Activated CD8-positive, alpha-beta memory T cell treated with anti-CD3 and anti-CD28 coated beads for 1 hour (primary cell): ENCODE data around the gene OR2V2.
"Not testable (repeated sequence)": the region's sequence is repeated elsewhere in the genome, so short reads cannot be mapped to it uniquely, and the experiment has no call there.

Source experiments
- DNase-seq, 2 donors: peaks; one replicate each; pipeline ENCODE4 v3.0.0-alpha.2; 2020; ENCODE audit warnings: low read depth in 1 of 2; ENCODE audit errors: extremely low read depth in 1 of 2

Gene OR2V2

DNA sequence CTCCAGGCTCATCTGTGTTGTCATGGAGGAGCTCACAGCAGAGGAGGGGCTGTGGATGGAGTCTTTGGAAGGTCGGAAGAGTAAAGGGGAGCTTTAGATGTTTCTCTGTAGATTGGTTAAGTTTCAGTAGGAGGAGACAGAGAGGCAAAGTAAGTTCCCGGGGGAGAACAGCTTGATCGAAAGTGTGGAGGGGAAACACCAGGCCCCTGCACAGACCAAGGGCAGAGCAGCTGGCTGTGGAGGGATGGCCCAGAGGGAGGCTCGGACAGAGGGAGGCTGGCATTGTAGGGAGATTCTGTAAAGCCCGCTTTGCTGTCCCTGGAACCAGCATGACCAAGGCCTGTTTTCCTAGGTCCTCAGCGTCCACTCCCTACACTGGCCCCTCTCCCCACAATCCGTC is 5.3 kb upstream of the OR2V2 start:
- DNase-seq: no peak

DNA sequence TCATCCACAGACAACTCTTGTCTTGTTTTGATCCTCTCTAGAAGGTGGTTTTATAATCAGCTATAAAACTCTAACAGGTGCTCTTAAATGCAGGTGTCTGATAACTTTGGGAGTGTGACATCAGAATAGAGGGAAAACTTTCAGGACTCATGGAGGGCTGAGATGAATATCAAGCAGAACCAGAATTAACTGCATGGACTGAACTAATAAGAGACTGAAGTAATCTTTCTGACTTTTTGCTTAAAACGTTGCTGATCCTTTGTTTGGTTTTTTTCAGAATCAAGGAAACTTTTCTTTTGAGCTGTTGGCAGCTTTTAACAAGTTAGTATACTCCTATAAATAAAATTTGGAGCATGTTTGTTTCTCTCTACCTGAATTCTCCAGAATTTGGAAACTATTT is 2.3 kb upstream of the OR2V2 start:
- DNase-seq: no peak

GRCh38 chr5:181149355-181149754 is 2.0 kb downstream of the OR2V2 start:
- no peak for DNase-seq

DNA sequence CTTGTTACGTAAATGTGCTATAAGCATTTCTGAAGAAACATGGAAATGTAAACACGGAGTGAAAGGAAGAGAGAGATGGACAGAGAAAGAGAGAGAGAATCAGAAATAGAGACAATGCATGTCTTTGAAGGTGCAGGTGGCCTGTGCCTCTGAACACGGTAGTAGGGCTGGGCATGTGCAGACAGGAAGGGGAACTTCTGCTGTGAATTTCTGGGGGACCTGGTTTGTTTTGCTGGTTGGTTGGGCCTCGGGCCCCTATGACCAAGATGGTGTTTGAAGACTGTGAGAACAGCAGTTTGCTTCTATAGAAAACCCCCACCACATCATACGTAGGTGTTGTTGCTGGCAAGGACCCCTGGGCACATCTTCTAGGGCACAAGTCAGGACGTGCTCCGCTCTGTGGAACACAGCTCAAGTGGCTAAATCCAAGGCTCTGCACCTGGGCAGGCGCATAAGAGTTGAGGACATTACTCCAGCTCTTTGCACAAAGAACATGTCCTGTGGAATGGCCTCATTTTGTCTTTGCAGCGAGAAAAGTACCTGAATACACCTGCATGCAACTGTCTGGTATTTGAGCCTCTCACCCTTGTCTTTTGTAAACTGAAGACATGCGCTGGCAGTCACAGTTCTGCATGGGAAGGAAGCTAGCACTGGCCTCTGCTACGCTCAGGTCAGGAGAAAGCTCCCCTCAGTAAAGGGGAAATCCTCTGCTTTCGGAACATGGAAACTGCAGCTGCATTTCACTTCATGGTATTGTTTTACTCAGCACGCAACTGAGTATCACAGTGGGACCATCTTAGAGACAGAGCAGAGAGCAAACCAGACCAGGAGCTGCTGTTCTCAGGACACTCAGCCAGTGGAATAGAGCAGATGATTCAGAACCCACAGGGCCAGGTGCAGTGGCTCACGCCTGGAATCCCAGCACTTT is 2.7 kb downstream of the OR2V2 start:
- no peak for DNase-seq

- no peak for DNase-seq
Measured at GRCh38 chr5:181151146-181151545, 3.8 kb downstream of the OR2V2 start.

- DNase-seq: no peak
Measured at GRCh38 chr5:181152406-181152805, 5.0 kb downstream of the OR2V2 start.

DNA sequence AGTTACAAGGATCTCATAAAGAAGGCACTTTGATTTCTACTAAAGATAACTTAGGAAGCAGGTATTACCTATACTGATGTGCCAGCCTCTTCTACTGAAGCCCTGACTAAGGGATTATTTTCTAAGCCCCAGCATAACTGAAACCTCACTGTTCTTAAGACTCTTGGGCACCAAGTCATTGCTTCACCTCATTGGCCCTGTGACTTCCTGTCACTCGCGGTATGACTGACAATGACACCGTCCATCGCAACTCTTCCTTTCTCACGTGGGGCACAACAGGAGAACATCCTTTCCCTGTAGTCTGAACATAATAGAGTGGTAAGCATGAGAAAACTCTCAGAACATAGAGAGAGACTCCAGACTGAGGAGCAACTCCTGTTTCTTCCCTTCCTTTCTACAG is 6.4 kb downstream of the OR2V2 start:
- DNase-seq: no peak

DNA sequence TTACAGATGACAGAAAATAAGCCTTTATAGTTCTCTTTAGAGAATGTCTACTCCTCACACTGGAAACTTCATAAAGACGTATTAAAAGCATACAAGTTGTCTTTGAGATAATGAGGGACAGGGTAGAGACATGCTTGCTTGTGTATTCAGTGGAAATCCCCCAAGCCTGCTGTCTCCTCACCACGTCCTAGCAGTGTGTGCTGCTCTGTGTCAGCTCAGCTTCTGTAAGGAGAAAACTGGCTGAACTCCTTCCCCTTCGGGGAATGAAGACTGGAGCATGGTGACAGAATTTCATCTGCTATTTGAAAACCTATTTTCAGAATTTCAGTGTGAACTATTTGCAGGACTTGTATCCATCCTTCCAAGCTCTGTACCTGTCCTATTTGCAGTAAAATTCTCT is 9.4 kb downstream of the OR2V2 start:
- DNase-seq: no peak

GRCh38 chr5:181158869-181159268 is 11.5 kb downstream of the OR2V2 start:
- no peak for DNase-seq

DNA sequence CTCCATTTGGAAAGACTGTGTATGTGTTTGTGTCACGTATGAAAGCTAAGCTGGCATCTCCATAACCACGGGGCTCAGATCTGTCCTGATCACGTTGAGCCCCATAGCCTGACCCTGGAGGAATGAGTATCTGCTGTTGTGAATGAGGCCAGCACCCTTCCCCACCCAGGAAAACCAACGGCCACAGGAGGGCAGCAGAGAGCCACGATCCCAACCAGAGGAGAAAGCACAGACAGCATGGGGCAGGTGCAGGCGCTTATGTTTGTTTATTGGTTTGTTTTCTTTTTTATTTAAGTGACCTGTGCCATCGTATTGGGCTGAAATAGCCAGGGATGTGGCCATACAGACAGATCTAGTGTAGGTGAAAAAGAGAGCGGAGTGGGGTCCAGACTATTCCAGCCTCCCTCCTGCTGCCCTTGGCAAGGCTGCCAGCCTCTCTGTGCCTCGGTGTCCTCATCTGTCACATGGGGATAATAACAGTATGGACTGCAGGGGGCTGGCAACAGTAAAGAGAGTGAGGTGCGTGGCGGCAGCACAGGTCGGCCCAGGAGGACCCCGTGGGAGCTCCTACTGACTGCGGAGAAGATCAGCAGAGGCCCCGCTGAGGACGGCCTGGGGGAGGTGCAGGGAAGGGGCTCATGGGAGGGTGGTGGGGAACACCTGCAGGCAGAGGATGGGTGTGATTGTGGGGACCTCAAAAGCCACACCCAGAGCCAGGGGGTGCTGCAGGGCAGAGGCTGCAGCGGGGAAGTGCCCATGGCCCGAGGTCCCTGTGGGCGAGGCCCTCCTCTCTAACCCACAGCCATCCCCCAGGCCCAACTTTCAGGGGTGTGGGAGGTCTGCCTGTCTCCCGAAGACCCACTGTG is 12.1 kb downstream of the OR2V2 start:
- DNase-seq: peak; percentile 79 to 89

- peak; percentile 59 to 69 for DNase-seq
Measured at GRCh38 chr5:181160152-181160754, 12.9 kb downstream of the OR2V2 start.

DNA sequence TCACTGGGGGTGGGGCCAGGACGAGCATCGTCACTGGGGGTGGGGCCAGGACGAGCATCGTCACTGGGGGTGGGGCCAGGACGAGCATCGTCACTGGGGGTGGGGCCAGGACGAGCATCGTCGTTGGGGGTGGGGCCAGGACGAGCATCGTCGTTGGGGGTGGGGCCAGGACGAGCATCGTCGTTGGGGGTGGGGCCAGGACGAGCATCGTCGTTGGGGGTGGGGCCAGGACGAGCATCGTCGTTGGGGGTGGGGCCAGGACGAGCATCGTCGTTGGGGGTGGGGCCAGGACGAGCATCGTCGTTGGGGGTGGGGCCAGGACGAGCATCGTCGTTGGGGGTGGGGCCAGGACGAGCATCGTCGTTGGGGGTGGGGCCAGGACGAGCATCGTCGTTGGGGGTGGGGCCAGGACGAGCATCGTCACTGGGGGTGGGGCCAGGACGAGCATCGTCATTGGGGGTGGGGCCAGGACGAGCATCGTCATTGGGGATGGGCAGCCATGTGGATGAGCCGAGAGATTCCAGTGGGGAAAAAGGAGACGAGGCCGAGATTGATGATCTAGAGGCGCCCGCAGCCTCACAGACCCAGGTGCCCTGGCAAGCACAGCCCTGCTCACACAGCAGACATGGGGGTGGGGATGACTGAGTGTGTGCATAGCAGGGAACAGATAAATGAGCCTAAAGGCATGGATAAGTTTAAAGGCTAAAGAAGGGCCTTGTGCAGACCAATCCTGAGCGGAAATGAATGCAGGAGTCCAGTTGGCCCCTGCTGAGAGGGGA is 13.6 kb downstream of the OR2V2 start:
- not testable (repeated sequence) for DNase-seq

- no peak for DNase-seq
Measured at GRCh38 chr5:181161534-181162175, 14.3 kb downstream of the OR2V2 start.

DNA sequence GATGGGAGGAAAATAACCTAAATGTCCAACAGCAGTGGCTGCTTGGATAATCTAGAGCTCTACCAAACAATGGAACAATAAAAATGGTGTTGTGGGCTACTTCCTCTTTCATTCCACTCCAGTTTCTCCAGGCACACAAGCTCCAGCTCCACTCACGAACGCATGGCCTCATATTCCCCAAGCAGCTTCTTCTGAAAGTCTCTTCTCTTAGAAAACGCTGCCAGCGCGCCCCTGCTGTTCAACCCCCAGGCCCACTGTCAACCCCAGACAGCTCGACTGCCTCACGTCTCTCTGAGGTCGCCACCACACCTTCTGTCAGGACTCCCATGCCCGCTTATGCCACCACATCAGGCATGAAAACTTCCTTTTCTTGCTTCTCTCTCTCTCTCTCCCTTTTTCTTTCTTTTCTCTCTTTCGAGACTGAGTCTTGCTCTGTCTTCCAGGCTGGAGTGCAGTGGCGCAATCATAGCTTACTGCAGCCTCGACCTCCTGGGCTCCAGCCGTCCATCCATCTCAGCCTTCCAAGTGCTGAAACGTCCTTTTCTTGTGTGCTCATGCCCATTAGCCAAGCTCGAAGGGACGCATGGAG is 16.2 kb downstream of the OR2V2 start:
- DNase-seq: no peak

GRCh38 chr5:181164076-181164952 is 16.9 kb downstream of the OR2V2 start:
- no peak for DNase-seq

- DNase-seq: no peak
Measured at GRCh38 chr5:181166812-181167733, 19.7 kb downstream of the OR2V2 start.

DNA sequence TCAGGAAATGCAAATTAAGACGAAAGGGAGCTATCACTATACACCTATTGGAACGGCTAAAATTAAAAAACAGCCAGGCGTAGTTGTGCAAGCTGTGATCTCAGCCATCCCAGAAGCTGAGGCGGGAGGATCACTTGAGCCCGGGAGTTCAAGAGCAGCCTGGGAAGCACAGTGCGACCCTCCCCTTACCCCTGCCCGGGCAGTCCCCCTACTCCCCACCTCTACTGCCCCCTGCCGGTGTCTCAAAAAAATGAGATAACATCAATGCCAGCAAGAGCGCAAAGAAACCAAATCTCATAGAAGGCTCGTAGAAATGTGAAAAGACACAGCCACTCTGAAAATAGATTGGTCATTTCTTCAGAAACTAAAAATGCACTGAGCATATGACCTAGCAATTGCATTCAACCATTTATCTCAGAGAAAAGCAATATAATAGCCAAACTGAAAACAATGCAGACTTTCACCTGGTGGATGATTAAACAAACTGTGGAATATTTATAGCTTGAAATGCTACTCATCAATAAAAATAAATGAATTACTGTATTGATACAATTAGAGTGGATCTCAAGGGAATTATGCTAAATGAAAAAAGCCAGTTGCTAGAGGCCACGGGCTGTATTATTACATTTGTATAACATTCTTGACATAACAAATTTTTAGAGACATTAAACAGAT is 20.6 kb downstream of the OR2V2 start:
- DNase-seq: no peak
